Esophagus (tissue), 2 donors: ENCODE measurements around the gene LAMA5. TPM values are rescaled to one million over a fixed set of nuclear protein-coding genes. Genes with fewer than 3 reads are reported as not detected.

Source experiments
- H3K27ac ChIP-seq, 2 donors: one replicate each; pipeline ENCODE4 v1.5.1; 2013; ENCODE audit warnings: low read depth in 2 of 2, mild to moderate bottlenecking in 2 of 2, inconsistent platforms in 1 of 2, low read length in 1 of 2, moderate library complexity in 1 of 2
- H3K27me3 ChIP-seq, 2 donors: one replicate each; pipeline ENCODE4 v1.6.1; 2013; ENCODE audit warnings: low read length in 2 of 2, control low read depth in 1 of 2, mild to moderate bottlenecking in 1 of 2; ENCODE audit not compliant: insufficient read depth in 2 of 2, control insufficient read depth in 1 of 2
- H3K36me3 ChIP-seq, 2 donors: one replicate each; pipeline ENCODE4 v1.6.1; 2013; ENCODE audit warnings: low read length in 1 of 2; ENCODE audit not compliant: control insufficient read depth in 2 of 2, insufficient read depth in 2 of 2
- H3K4me1 ChIP-seq, 2 donors: one replicate each; pipeline ENCODE4 v1.6.1; 2013; ENCODE audit warnings: low read length in 1 of 2; ENCODE audit not compliant: control insufficient read depth in 2 of 2, insufficient read depth in 2 of 2
- H3K4me3 ChIP-seq, 2 donors: one replicate each; pipeline ENCODE4 v1.5.1; 2013; ENCODE audit warnings: low read length in 2 of 2, mild to moderate bottlenecking in 2 of 2, low read depth in 1 of 2, moderate library complexity in 1 of 2
- H3K9me3 ChIP-seq, 2 donors: one replicate each; pipeline ENCODE4 v1.6.1; 2013; ENCODE audit warnings: mild to moderate bottlenecking in 2 of 2, low read depth in 1 of 2, low read length in 1 of 2, moderate library complexity in 1 of 2; ENCODE audit not compliant: control insufficient read depth in 2 of 2, insufficient read depth in 1 of 2
- WGBS, 2 donors: extraction: QIAGEN DNeasy Blood & Tissue Kit; methylation state at CpG; one replicate each; pipeline ENCODE4 v1.1.7; 2013; 5-methylcytosine and 5-hydroxymethylcytosine counted together
- polyA plus RNA-seq, 2 donors: library from polyadenylated mRNA; stranded (reverse); fragments of 200-250 nt; gene quantifications; one replicate each; pipeline ENCODE4 v1.2.3, GENCODE V29; 2013
- donor health status: healthy with polysubstance abuse.
- donor health status: Bipolar disorder and iron deficiency.

The LAMA5 gene
- polyA plus RNA-seq, 2 donors: 79.9 to 329 TPM

DNA sequence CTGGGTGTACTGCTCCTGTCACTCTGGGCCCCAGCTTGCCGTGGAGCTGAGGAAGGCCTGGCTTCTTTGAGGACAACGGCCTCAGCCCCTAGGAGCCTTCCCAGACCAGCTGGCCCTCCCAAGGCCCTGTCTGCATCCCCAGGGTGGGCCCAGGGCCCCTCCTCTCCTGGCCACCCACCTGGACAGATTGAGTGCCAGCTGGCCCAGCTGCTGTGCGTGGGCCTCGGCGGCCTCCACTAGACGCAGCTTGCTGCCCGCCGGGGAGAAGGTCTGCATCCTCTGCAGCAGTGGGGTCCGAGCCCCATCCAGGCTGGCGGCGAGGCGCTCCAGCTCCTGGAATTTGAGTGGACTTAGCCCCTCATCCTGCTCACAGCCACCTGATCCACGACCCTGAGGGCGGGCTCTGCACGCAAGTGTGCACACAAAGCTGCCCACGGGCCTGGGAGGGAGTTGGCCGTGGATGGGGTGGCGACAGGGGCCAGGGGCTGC lies 49.9 kb downstream of the LAMA5 start:
- H3K27ac ChIP-seq: peak overlapping the region in 1 of 2 donors; percentile 44
- H3K27me3 ChIP-seq: no peaks in the 10 kb centered on the region
- peaks cover 0 to 65% of the 10 kb centered on the region in 2 donors for H3K36me3 ChIP-seq
- H3K4me1 ChIP-seq: peaks cover 4 to 19% of the 10 kb centered on the region in 2 donors
- WGBS, 2 donors: 48 to 71% methylated on average over 18 of the region's 18 CpGs
- no peak overlapping the region for H3K4me3 ChIP-seq
- H3K9me3 ChIP-seq: no peaks in the 10 kb centered on the region

GRCh38 chr20:62316331-62317166 lies 50.6 kb downstream of the LAMA5 start:
- no peak overlapping the region for H3K4me3 ChIP-seq
- H3K27me3 ChIP-seq: no peaks in the 10 kb centered on the region
- H3K36me3 ChIP-seq: peaks cover 0 to 63% of the 10 kb centered on the region in 2 donors
- 62 to 77% methylated on average over 40 of the region's 40 CpGs for WGBS, 2 donors
- H3K27ac ChIP-seq: peak overlapping the region in 1 of 2 donors; percentile 48
- no peaks in the 10 kb centered on the region for H3K9me3 ChIP-seq
- H3K4me1 ChIP-seq: peaks cover 4 to 19% of the 10 kb centered on the region in 2 donors

DNA sequence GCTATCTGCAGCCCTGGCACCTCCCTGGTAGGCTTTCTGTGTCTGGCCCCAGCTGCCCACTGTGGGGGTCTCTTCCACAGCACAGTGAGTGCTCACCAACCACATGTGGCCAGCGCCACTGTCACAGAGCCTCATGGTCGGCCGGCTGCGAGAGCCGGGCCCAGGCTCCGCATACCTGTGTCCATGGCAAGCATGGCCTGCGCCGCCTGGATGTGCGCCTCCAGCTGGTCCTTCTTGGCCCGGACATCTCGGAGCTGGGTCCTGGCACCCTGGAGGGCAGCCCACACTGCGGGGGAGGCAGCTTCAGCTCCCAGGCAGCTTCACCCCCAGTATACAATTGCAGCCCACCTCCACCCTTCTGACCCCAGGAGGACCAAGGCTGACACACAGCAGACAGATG lies 51.3 kb downstream of the LAMA5 start:
- WGBS, 2 donors: 93 to 99% methylated on average over 12 of the region's 12 CpGs
- peaks cover 4 to 22% of the 10 kb centered on the region in 2 donors for H3K4me1 ChIP-seq

GRCh38 chr20:62314711-62315302 lies 52.3 kb downstream of the LAMA5 start:
- H3K4me3 ChIP-seq: no peak overlapping the region
- no peaks in the 10 kb centered on the region for H3K9me3 ChIP-seq
- no peak overlapping the region for H3K27ac ChIP-seq
- peaks cover 4 to 24% of the 10 kb centered on the region in 2 donors for H3K4me1 ChIP-seq
- 89 to 92% methylated on average over 25 of the region's 25 CpGs for whole genome bisulfite sequencing, 2 donors
- H3K36me3 ChIP-seq: peaks cover 6 to 71% of the 10 kb centered on the region in 2 donors
- no peaks in the 10 kb centered on the region for H3K27me3 ChIP-seq

More for the DNA sequence above, 51.3 kb downstream of the LAMA5 start:
- Histone ChIP-seq H3K4me3 (no peak overlapping the region), H3K36me3 (peaks cover 4 to 69% of the 10 kb centered on the region in 2 donors), H3K27ac (no peak overlapping the region), H3K27me3 (no peaks in the 10 kb centered on the region), H3K9me3 (no peaks in the 10 kb centered on the region)

- H3K36me3 ChIP-seq: peaks cover 6 to 72% of the 10 kb centered on the region in 2 donors
- no peaks in the 10 kb centered on the region for H3K9me3 ChIP-seq
- no peak overlapping the region for H3K4me3 ChIP-seq
- WGBS, 2 donors: 90 to 91% methylated on average over 12 of the region's 12 CpGs
- no peak overlapping the region for H3K27ac ChIP-seq
- H3K27me3 ChIP-seq: no peaks in the 10 kb centered on the region
- H3K4me1 ChIP-seq: peaks cover 4 to 19% of the 10 kb centered on the region in 2 donors
Measured at GRCh38 chr20:62314339-62314638, 52.8 kb downstream of the LAMA5 start.

DNA sequence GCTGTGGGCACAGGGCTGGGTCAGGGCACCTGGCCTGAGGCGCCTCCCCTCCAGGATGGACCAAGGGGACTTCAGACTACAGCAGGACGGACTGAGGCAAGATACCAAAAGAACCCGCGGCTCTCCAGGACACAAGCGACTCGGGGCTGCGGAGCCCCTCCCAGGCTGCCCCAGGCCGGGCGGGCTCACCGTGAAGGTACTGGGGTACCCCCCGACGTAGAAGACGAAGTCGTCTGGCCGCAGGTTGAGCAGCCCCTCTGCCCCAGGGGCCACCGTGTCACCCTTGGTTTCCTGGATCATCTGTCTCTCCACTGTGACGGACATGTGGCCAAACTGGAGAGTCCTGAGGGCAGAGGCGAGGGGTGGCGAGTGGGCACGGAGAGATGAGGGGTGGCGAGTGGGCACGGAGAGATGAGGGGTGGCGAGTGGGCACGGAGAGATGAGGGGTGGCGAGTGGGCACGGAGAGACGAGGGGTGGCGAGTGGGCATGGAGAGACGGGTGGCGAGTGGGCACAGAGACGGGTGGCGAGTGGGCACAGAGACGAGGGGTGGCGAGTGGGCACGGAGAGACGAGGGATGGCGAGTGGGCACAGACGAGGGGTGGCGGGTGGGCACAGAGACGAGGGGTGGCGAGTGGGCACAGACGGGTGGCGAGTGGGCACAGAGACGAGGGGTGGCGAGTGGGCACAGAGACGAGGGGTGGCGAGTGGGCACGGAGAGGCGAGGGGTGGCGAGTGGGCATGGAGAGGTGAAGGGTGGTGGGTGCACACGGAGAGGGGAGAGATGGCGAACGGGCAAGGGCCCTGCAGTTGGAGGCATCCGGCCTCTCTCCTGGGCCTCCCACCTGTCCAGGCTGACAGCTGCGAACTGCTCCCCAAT lies 53.4 kb downstream of the LAMA5 start:
- no peaks in the 10 kb centered on the region for H3K27me3 ChIP-seq
- H3K4me3 ChIP-seq: no peak overlapping the region
- 92 to 93% methylated on average over 49 to 55 of the region's 55 CpGs for whole genome bisulfite sequencing, 2 donors
- peaks cover 4 to 19% of the 10 kb centered on the region in 2 donors for H3K4me1 ChIP-seq
- H3K27ac ChIP-seq: no peak overlapping the region
- H3K9me3 ChIP-seq: no peaks in the 10 kb centered on the region
- H3K36me3 ChIP-seq: peaks cover 6 to 77% of the 10 kb centered on the region in 2 donors

- 88 to 90% methylated on average over 26 of the region's 26 CpGs for WGBS, 2 donors
Measured at GRCh38 chr20:62313021-62313420, 54.1 kb downstream of the LAMA5 start.

DNA sequence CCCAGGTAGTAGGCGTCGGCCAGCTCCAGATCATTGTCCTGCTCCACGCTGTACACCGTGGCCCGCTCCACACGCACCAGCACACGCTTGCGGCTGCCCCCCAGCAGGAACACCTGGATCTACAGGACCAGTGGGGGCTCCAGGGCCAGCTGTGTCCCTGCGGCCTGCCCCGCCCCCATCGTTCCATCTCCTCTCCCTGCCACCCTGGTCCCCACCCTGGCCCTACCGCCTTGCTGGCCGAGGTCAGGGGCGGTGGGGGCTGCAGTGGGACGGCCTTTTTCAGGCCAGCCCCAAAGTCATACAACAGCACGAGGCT lies 54.5 kb downstream of the LAMA5 start:
- Histone ChIP-seq H3K36me3 (peaks cover 6 to 87% of the 10 kb centered on the region in 2 donors), H3K4me1 (peaks cover 5 to 22% of the 10 kb centered on the region in 2 donors), H3K9me3 (no peaks in the 10 kb centered on the region), H3K4me3 (no peak overlapping the region), H3K27me3 (no peaks in the 10 kb centered on the region), H3K27ac (no peak overlapping the region)
- 79 to 86% methylated on average over 13 to 16 of the region's 16 CpGs for WGBS, 2 donors

More at GRCh38 chr20:62313021-62313420, 54.1 kb downstream of the LAMA5 start:
- Histone ChIP-seq H3K4me1 (peaks cover 4 to 19% of the 10 kb centered on the region in 2 donors), H3K27ac (no peak overlapping the region), H3K36me3 (peaks cover 6 to 84% of the 10 kb centered on the region in 2 donors), H3K9me3 (no peaks in the 10 kb centered on the region), H3K4me3 (no peak overlapping the region), H3K27me3 (no peaks in the 10 kb centered on the region)
